ENCODE results near the gene DENND4B. TPM values are rescaled to one million over a fixed set of nuclear protein-coding genes. Genes with fewer than 3 reads are reported as not detected.
"Not testable (repeated sequence)": the region's sequence is repeated elsewhere in the genome, so short reads cannot be mapped to it uniquely, and the experiment has no call there.

Gene DENND4B
- total RNA-seq, 1 experiment from 2014 or later = 7.8 TPM

DNA sequence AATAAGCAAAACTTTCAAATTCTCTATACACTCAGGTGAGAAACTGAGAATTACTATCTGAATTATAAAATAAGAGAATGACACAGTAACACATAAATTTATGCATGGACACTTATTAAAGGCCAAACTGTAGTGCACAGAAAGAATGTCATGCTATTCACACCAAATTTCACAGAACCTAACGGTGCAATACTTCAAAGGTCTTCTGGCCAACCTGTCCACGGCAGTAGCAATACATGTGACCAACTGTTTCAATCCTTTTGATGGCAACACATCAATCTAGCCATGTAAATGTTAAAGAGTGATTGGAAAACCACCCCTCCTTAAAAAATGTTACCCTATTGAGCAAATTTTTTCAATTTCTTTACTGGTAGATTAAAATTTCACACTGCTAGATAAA is 34.2 kb downstream of the DENND4B start:
- DNase-seq (ENCODE audit: low spot score) = no peak
- in situ Hi-C loops (cut with HindIII; ENCODE audit: low sequenced_read_pairs) = no loop called here

DNA sequence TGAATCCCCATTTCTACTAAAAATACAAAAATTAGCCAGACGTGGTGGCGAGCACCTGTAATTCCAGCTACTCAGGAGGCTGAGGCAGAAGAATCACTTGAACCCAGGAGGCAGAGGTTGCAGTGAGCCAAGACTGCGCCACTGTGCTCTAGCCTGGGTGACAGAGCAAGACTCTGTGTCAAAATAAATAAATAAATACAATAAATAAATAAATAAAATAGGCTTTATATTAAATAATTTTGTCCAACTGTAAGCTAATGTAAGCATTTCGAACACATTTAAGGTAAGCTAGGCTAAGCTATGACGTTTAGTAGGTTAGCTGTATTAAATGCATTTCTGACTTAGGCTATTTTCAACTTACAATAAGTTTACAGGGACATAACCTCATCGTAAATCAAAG is 36.0 kb downstream of the DENND4B start:
- in situ Hi-C loops (cut with HindIII; ENCODE audit: low sequenced_read_pairs) = not testable (repeated sequence)

DNA sequence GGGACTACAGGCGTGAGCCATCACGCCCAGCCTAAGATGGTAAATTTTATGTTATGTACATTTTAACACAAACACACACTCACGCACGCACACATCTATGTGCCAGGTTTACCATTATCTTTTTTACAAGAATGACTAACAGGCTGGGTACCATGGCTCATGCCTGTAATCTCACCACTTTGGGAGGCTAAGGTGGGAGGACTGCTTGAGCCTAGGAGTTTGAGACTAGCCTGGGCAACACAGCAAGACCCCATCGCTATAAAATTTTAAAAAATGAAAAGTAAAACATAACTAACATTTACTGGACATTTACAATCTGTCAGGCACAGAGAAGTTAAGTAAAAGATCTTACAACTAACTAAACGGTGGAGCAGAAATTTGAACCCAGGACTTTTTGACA is 38.4 kb downstream of the DENND4B start:
- DNase-seq (ENCODE audit: low spot score) = no peak
- in situ Hi-C loops (cut with HindIII; ENCODE audit: low sequenced_read_pairs) = no loop called here

More for the DNA sequence above, 36.0 kb downstream of the DENND4B start:
- DNase-seq (ENCODE audit: low spot score) = not testable (repeated sequence)

DNA sequence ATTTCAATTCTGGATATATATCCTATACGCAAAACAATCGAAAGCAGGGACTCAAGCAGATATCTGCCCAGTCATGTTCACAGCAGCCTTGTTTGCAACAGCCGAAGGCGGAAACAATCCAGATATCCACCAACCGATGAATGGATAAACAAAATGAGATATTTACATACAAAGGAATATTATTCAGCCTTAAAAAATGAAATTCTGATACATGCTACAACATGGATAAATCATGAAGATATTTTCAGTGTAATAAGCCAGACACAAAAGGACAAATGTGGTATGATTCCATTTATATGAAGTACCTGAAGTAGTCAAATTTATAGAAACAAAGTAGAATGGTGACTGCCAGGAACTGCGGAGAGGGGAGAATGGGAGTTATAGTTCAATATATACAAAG is 39.4 kb downstream of the DENND4B start:
- no peak for DNase-seq (ENCODE audit: low spot score)
- in situ Hi-C loops (cut with HindIII; ENCODE audit: low sequenced_read_pairs) = no loop called here

DNA sequence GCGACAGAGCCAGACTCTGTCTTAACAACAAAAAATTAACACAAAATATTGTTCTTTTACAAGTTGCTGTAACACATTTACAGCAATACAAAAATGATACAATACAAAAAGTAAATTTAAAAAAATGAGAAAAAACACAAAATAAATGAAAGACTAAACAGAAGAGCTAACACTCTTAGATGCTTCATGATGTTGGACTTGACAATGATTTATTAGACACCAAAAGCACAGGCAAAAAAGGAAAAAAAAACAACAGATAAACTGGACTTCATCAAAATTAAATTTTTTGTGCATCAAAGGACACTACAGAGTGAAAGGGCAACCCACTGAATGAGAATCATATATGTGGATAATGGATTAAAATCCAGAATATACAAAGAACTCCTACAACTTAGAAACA is 40.1 kb downstream of the DENND4B start:
- in situ Hi-C loops (cut with HindIII; ENCODE audit: low sequenced_read_pairs) = no loop called here
- no peak for DNase-seq (ENCODE audit: low spot score)

DNA sequence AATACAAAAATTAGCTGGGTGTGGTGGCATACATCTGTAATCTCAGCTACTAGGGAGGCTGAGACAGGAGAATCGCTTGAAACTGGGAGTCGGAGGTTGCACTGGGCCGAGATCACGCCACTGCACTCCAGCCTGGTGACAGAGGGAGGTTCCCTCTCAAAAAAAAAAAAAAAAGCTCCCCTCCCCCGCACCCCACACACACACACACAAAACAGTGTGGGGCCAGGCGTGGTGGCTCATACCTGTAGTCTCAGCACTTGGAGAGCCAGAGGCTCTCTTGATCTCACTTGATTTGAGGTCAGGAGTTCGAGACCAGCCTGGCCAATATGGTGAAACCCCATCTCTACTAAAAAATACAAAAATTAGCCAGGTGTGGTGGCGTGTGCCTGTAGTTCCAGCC is 40.6 kb downstream of the DENND4B start:
- in situ Hi-C loops (cut with HindIII; ENCODE audit: low sequenced_read_pairs); DNase-seq (ENCODE audit: low spot score): not testable (repeated sequence)

DNA sequence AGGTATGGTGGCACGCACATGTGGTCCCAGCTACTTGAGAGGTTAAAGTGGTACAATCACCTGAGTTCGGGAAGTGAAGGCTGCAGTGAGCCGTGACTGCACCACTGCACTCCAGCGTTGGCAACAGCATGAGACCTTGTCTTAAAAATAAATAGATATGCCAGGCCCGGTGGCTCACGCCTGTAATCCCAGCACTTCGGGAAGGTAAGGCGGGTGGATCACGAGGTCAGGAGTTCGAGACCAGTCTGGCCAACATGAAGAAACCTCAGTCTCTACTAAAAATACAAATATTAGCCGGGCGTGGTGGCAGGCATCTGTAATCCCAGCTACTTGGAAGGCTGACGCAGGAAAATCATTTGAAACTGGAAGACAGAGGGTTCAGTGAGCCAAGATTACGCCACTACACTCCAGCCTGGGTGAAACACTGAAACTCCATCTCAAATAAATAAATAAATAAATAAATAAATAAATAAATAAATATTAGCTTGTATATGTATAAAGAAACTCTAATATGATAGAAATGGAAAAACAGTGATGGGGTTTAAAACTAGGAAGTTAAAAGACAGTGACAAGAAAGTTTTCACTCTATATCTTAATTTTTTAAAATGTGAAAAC is 42.6 kb downstream of the DENND4B start:
- in situ Hi-C loops (cut with HindIII; ENCODE audit: low sequenced_read_pairs) = no loop called here
- no peak for DNase-seq (ENCODE audit: low spot score)

DNA sequence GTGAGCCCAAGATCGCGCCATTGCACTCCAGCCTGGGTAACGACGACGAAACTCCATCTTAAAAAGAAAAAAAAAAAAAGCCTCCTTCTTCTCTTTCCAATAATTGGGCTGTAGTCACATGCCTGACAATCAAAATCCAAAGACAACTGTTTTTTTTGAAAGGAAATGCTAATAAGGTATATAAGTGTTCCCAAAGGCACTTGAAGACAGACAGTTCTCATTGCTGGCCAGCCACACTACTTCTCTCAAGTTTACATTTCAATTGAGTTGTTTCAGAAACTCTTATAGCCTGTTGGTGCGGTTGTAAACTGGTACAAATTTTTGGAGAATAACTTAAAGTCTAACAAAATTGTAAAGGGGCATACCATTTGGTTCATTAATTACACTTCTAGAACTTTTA is 47.0 kb downstream of the DENND4B start:
- in situ Hi-C loops (cut with HindIII; ENCODE audit: low sequenced_read_pairs) = no loop called here

DNA sequence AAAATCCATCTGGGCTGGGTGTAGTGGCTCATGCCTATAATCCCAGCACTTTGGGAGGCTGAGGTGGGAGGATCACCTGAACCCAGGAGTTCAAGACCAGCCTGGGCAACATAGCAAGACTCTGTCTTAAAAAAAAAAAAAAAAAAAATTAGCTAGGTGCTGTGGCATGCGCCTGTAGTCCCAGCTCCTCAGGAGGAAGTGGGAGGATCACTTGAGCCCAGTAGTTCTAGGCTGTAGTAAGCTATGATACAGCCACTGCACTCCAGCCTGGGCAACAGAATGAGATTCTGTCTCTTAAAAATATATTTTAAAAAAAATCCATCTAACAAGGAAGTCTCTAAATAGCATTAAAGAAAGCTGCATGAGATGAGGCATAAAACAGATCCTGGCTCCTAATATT is 50.7 kb downstream of the DENND4B start:
- DNase-seq (ENCODE audit: low spot score); in situ Hi-C loops (cut with HindIII; ENCODE audit: low sequenced_read_pairs): not testable (repeated sequence)

More for the DNA sequence above, 47.0 kb downstream of the DENND4B start:
- DNase-seq (ENCODE audit: low spot score) = no peak

DNA sequence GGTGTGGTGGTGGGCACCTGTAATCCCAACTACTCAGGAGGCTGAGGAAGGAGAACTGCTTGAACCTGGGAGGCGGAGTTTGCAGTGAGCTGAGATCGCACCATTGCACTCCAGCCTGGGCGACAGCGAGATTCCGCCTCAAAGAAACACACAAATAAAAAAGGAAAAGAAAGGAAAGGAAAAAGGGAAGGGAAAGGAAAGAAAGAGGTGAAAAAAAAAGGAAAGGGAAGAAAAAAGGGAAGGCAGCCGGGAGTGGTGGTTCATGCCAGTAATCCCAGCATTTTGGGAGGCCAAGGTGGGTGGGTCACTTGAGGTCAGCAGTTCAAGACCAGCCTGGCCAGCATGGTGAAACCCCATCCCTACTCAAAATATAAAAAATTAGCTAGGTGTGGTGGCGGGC is 55.5 kb downstream of the DENND4B start:
- DNase-seq (ENCODE audit: low spot score); in situ Hi-C loops (cut with HindIII; ENCODE audit: low sequenced_read_pairs): not testable (repeated sequence)

DNA sequence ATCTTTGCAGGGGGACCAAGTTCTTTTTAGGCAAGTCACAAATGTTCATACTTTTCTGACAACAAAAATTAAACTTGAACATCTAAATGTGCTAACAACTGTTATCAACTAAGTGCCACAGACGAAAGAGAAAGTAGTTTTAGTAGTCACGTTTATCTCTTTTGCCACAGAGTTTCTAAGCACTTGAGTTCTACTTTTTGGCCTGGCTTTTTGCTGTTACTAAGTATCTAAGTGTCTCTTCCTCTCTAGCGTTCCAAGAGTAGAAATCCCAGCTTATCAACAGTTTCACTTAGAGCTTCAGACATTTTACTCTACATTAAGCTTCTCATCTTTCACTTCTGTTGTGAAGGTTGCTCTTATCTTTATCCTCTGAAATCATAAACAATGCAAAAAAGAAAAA is 58.0 kb downstream of the DENND4B start:
- DNase-seq (ENCODE audit: low spot score) = no peak
- in situ Hi-C loops (cut with HindIII; ENCODE audit: low sequenced_read_pairs) = no loop called here

DNA sequence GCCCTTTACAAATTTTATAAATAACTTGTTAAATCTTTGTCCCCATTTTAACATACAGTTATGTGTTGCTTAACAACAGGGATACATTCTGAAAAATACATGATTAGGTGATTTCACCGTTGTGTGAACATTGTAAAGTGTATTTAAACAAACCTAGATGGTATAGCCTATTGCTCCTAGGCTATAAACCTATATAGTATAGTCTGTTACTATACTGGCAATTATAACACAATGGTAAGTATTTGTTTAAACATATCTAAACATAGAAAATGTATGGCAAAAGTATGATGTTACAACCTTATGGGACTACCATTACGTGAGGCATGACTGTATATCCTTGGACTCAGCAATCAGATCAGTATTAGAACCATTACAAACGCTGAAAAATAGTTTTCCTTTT is 60.4 kb downstream of the DENND4B start:
- DNase-seq (ENCODE audit: low spot score) = no peak
- in situ Hi-C loops (cut with HindIII; ENCODE audit: low sequenced_read_pairs) = no loop called here

DNA sequence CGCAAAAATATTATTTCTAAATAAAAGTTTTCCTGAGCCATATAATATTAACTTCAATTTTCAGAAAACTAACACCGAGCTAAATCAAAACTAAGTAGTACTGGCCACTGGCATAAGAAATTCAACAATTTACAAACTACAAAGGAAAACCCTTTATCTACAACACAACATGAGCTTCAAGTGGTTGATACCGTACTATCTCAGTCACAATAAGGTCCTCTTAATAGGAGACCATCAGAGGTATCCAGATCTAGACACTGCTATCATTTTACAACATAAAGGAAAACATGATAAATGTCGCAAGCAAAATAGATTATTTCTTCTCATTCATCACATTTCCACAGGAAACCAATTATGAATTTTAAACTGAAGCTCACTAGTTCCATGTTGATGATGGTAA is 63.3 kb downstream of the DENND4B start:
- DNase-seq (ENCODE audit: low spot score) = no peak
- in situ Hi-C loops (cut with HindIII; ENCODE audit: low sequenced_read_pairs) = no loop called here

DNA sequence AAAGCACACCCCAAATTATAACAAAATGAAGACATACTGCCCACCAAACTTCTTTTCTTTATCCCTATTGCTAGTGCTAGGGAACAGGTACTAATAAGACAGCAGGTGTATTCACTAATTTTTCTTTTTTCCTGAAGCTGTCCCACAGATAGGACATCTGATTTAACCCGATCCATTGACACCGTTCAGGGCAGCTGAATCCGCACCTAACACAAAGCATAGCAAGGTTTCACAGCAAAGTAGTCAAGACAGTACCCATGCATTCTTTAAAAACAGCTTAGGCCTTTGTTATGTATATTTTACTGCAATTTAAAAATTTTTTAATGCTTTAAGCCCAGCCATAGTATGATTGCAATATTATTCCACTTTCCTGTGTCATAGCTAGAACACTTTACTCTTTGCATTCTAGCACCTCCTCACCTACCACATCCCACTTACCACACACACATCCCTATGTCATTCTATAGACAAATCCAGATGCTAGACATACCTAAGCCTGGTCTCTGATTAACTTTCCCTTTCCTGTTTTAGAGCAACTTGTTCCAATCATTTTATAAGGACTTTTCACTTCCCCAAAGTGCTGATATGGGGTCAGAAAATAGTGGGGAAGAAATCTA is 64.1 kb downstream of the DENND4B start:
- in situ Hi-C loops (cut with HindIII; ENCODE audit: low sequenced_read_pairs) = no loop called here
- no peak for DNase-seq (ENCODE audit: low spot score)

DNA sequence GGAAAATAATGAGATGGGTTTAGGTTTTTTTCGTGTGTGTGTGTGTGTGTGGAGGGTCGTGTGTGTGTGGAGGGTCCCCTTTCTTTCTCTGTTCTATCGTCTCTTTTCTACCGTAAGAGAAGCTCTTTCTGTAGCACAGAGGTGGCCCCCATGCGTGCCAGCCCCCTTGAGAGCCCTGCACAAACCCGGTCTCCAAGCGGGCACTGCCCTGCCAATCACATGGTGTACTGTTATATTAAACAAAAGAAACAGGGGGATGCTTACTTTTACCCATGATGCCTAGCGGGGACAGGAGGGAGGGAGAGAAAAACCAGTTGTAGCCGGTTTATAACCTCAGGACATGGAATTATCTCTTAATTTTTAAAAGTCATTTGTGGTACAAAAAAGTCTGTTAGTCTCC is 64.8 kb downstream of the DENND4B start:
- in situ Hi-C loops (cut with HindIII; ENCODE audit: low sequenced_read_pairs) = no loop called here
- no peak for DNase-seq (ENCODE audit: low spot score)

DNA sequence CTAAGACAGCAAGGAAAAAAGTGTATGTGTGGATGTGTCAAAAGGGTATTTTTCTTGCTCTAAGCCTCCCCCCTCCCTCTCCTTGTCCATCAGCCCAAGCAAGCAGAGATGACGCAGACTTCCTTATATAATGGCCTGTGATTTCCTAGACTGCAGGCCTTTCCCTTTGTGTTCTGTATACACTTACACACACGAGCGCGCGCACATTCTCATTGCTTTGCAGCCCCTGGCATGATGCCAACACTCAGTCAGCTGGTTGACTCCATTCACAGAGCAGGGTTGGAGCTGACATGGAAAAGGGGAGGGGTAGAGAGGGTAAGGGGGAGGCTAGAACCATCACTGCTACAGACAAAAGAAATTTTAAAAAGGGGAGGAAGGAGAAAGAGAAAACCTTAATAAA is 65.6 kb downstream of the DENND4B start:
- peak; percentile 84 for DNase-seq (ENCODE audit: low spot score)
- in situ Hi-C loops (cut with HindIII; ENCODE audit: low sequenced_read_pairs) = no loop called here

DNA sequence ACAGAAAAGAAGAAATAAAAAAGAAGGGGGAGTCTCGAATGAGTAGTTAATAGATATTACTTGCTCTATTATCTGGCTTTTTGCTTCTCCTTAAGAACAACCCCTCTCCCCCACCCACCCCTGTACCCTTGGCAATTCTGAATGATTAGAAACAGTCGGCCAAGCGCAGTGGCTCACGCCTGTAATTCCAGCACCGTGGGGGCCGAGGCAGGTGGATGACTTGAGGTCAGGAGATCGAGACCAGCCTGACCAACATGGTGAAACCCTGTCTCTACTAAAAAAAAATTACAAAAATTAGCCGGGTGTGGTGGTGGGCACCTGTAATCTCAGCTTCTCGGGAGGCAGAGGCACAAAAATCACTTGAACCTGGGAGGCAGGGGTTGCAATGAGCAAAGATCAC is 66.5 kb downstream of the DENND4B start:
- in situ Hi-C loops (cut with HindIII; ENCODE audit: low sequenced_read_pairs) = no loop called here
- no peak for DNase-seq (ENCODE audit: low spot score)
